BLaER1 (cell line): Measurements from ENCODE around the gene CHTF8.

ENCODE experiments used
- H3K27ac ChIP-seq: shearing (Covaris generic); formaldehyde crosslinking; 2 replicates; pipeline ENCODE4 v1.8.1; 2022
- H3K27me3 ChIP-seq: shearing (Covaris generic); formaldehyde crosslinking; 2 replicates; pipeline ENCODE4 v1.8.1; 2022
- H3K36me3 ChIP-seq: shearing (Covaris generic); formaldehyde crosslinking; 2 replicates; pipeline ENCODE4 v1.8.1; 2022
- H3K4me1 ChIP-seq: shearing (Covaris generic); formaldehyde crosslinking; 2 replicates; pipeline ENCODE4 v1.8.1; 2022
- H3K4me2 ChIP-seq: shearing (Covaris generic); formaldehyde crosslinking; 2 replicates; pipeline ENCODE4 v1.8.1; 2022
- H3K4me3 ChIP-seq: shearing (Covaris generic); formaldehyde crosslinking; 2 replicates; pipeline ENCODE4 v1.8.1; 2022
- H3K9ac ChIP-seq: shearing (Covaris generic); formaldehyde crosslinking; 2 replicates; pipeline ENCODE4 v1.8.1; 2022
- H3K9me3 ChIP-seq: shearing (Covaris generic); formaldehyde crosslinking; 2 replicates; pipeline ENCODE4 v1.8.1; 2022
- H4K20me1 ChIP-seq: shearing (Covaris generic); formaldehyde crosslinking; 2 replicates; pipeline ENCODE4 v1.8.1; 2022
- Cebpa-rat ChIP-seq: shearing (Covaris generic); IDR thresholded peaks from 2 replicates; pipeline ENCODE4 v1.8.1; 2022

Gene CHTF8

GRCh38 chr16:69114346-69114975 is 17.9 kb downstream of the CHTF8 start:
- H3K36me3 ChIP-seq, result peaks cover 96% of the 10 kb centered on the region
- peaks cover 100% of the 10 kb centered on the region for H4K20me1 ChIP-seq

GRCh38 chr16:69113216-69113615 is 19.2 kb downstream of the CHTF8 start:
- Histone ChIP-seq H3K27ac (no peak overlapping the region), H4K20me1 (peaks cover 100% of the 10 kb centered on the region), H3K9me3 (no peaks in the 10 kb centered on the region), H3K27me3 (peaks cover 10% of the 10 kb centered on the region), H3K4me2 (no peak overlapping the region), H3K4me1 (peaks cover 8% of the 10 kb centered on the region; the same call in 1 of the 2 replicates), H3K36me3 (peaks cover 89% of the 10 kb centered on the region), H3K4me3 (no peak overlapping the region), H3K9ac (no peak overlapping the region)
- TF ChIP-seq Cebpa-rat, result no peak

More at GRCh38 chr16:69114346-69114975, 17.9 kb downstream of the CHTF8 start:
- no peak overlapping the region for H3K27ac ChIP-seq
- no peak overlapping the region for H3K4me2 ChIP-seq
- TF ChIP-seq Cebpa-rat, result no peak
- H3K4me1 ChIP-seq, result peaks cover 14% of the 10 kb centered on the region; the same call in 1 of the 2 replicates
- H3K4me3 ChIP-seq, result no peak overlapping the region
- H3K27me3 ChIP-seq, result no peaks in the 10 kb centered on the region
- no peaks in the 10 kb centered on the region for H3K9me3 ChIP-seq
- H3K9ac ChIP-seq, result no peak overlapping the region

GRCh38 chr16:69112285-69113129 is 19.9 kb downstream of the CHTF8 start:
- peaks cover 100% of the 10 kb centered on the region for H4K20me1 ChIP-seq

GRCh38 chr16:69111876-69112230 is 20.5 kb downstream of the CHTF8 start:
- H3K27ac ChIP-seq, result no peak overlapping the region
- peaks cover 100% of the 10 kb centered on the region for H4K20me1 ChIP-seq
- H3K27me3 ChIP-seq, result peaks cover 23% of the 10 kb centered on the region
- H3K4me3 ChIP-seq, result no peak overlapping the region
- H3K4me2 ChIP-seq, result no peak overlapping the region
- H3K36me3 ChIP-seq, result peaks cover 75% of the 10 kb centered on the region
- TF ChIP-seq Cebpa-rat, result no peak
- H3K4me1 ChIP-seq, result peaks cover 20% of the 10 kb centered on the region; the same call in 1 of the 2 replicates
- no peak overlapping the region for H3K9ac ChIP-seq
- no peaks in the 10 kb centered on the region for H3K9me3 ChIP-seq

More at GRCh38 chr16:69112285-69113129, 19.9 kb downstream of the CHTF8 start:
- H3K27ac ChIP-seq, result no peak overlapping the region
- peaks cover 14% of the 10 kb centered on the region; the same call in 1 of the 2 replicates for H3K4me1 ChIP-seq
- H3K9me3 ChIP-seq, result no peaks in the 10 kb centered on the region
- H3K9ac ChIP-seq, result no peak overlapping the region
- peaks cover 82% of the 10 kb centered on the region for H3K36me3 ChIP-seq
- no peak overlapping the region for H3K4me3 ChIP-seq
- H3K4me2 ChIP-seq, result no peak overlapping the region
- no peak for TF ChIP-seq Cebpa-rat
- peaks cover 17% of the 10 kb centered on the region for H3K27me3 ChIP-seq

DNA sequence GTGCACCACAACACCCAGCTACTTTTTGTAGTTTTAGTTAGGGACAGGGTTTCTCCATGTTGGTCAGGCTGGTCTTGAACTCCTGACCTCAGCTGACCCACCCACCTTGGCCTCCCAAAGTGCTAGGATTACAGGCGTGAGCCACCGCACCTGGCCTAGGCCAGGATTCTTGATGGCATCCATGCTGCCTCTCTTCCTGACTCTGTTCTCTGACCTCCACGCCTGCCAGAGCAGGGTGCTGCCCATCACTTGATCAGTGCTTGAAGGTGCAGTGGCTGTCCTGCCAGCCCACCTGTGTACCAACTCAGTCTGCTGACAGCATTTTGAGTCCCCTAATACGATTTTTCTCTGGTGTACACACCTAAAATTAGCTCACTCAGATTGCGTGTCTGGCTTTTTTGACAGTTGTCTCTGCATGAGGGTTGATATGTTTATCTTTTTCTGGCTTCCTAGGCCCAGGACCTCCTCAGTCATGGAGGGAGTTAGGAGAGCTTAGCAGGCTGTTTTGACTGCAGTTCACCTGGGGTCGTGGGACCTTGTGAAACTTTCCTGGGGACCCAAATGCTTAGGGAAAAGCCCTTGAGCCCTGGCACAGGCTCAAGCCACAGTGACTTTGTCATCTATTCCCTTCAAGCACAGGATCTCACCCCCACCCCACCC is 21.0 kb downstream of the CHTF8 start:
- Histone ChIP-seq H4K20me1 (peaks cover 100% of the 10 kb centered on the region), H3K27ac (no peak overlapping the region), H3K4me2 (no peak overlapping the region), H3K4me3 (no peak overlapping the region), H3K27me3 (peaks cover 28% of the 10 kb centered on the region), H3K9me3 (no peaks in the 10 kb centered on the region), H3K4me1 (peaks cover 25% of the 10 kb centered on the region; the same call in 1 of the 2 replicates), H3K9ac (no peak overlapping the region), H3K36me3 (peaks cover 70% of the 10 kb centered on the region)
- no peak for TF ChIP-seq Cebpa-rat

DNA sequence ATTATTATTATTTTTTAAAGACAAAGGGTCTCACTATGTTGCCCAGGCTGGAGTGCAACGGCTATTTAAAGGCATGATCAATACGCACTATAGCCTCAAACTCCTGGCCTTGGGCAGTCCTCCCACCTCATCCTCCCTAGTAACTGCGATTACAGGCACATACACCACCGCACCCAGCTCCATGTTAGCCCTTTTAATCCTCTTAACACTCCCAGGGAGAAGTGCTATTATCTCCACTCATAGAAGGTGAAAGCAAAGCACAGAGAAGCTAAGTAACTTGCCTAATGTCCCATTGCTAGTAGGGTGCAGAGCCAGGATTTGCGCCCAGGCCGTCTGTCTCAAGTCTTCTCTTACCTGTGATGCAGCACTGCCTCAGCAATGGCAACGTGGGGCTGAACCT is 22.0 kb downstream of the CHTF8 start:
- Histone ChIP-seq H3K4me2 (no peak overlapping the region), H3K4me3 (no peak overlapping the region), H4K20me1 (peaks cover 100% of the 10 kb centered on the region), H3K9me3 (no peaks in the 10 kb centered on the region), H3K9ac (no peak overlapping the region), H3K36me3 (peaks cover 61% of the 10 kb centered on the region), H3K4me1 (peaks cover 26% of the 10 kb centered on the region; the same call in 1 of the 2 replicates), H3K27me3 (peaks cover 38% of the 10 kb centered on the region), H3K27ac (no peak overlapping the region)
- no peak for TF ChIP-seq Cebpa-rat

- no peak for TF ChIP-seq Cebpa-rat
- Histone ChIP-seq H3K9ac (no peak overlapping the region), H3K27ac (no peak overlapping the region), H4K20me1 (peaks cover 100% of the 10 kb centered on the region), H3K4me1 (peaks cover 22% of the 10 kb centered on the region; the same call in 1 of the 2 replicates), H3K4me3 (no peak overlapping the region), H3K9me3 (no peaks in the 10 kb centered on the region), H3K27me3 (peaks cover 45% of the 10 kb centered on the region), H3K36me3 (peaks cover 53% of the 10 kb centered on the region), H3K4me2 (no peak overlapping the region)
These were observed 22.7 kb downstream of the CHTF8 start for GRCh38 chr16:69109486-69110270.

DNA sequence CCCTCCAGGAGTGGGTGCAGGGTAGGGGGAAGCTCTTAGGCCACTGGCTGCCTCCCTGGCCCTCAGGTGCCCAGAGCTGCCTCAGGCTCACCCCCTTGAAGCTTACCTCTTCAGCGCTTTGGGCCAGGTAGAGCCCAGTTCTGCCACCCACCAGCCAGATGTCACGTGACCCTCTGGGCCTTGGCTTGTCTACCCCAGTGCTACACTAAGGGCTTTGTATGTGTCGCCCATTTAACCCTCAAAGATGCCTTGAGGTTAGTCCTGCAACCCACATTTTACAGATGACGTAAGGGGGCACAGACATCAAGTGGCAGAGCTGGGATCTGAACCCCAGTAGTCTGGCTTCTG is 23.5 kb downstream of the CHTF8 start:
- no peak for TF ChIP-seq Cebpa-rat
- Histone ChIP-seq H3K4me2 (no peak overlapping the region), H4K20me1 (peaks cover 94% of the 10 kb centered on the region), H3K9ac (no peak overlapping the region), H3K27ac (no peak overlapping the region), H3K9me3 (no peaks in the 10 kb centered on the region), H3K27me3 (peaks cover 48% of the 10 kb centered on the region), H3K4me3 (no peak overlapping the region), H3K36me3 (peaks cover 45% of the 10 kb centered on the region), H3K4me1 (peaks cover 20% of the 10 kb centered on the region; the same call in 1 of the 2 replicates)
